ENCODE measurements around the gene NFKBIL1.

DNA sequence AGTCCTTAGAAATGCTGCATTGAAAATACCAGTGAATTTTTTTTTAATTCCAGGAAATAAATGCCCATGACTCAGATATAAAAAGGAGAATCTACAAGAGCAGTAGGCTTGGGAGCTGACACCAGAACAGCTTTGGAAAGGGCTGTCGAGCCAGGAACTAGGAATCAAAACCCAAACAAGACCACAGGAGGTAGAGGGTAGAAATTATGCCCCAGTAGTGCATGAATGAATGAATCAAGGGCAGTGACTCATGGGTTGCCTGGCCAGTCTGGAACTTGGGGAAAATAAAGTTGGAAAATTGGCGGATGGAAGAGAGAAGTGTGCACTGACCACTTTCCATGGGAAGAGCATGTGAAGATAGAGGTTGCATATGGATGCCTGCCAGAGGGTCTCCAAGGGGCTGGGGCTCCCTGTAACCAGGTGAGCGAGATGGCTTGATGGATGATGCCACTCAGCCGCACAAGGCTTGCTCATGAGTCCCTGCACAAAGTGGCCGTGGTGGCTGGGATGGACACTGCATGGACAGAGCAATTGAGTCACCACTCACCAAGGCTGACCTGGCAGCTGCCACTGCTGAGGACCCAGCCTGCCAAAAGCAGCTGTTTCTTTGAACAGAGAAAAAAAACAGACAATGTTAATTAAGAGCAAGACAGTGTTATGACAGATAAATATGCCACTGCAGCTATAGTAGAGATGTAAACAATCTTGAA, 33.8 kb upstream of the NFKBIL1 start:
- no peak for TF ChIP-seq CTCF (IDR thresholded peaks at IDR 0.05)
- TF ChIP-seq ZFX (IDR thresholded peaks at IDR 0.05; ENCODE audit: borderline replicate concordance): no peak
